Tibial nerve (tissue), 3 donors: ENCODE results near the gene PLD5.
"Not testable (repeated sequence)": the region's sequence is repeated elsewhere in the genome, so short reads cannot be mapped to it uniquely, and the experiment has no call there.

Experiments
- CTCF ChIP-seq, 5 experiments: fragments of 200-600 bp in 3 of 5; fragments of 450-650 bp in 2 of 5; sonication (generic) in 3 of 5; IDR thresholded peaks; one replicate each; pipeline ENCODE4 v1.5.1; 2016 to 2019; ENCODE audit warnings: antibody characterized with exemption in 5 of 5, mild to moderate bottlenecking in 3 of 5, moderate library complexity in 2 of 5
- POLR2A ChIP-seq, 2 donors: fragments of 450-650 bp; IDR thresholded peaks; one replicate each; pipeline ENCODE4 v1.6.1; 2017; ENCODE audit warnings: antibody characterized with exemption in 2 of 2, mild to moderate bottlenecking in 2 of 2, moderate library complexity in 2 of 2

GRCh38 chr1:242264419-242264818, 260.1 kb downstream of the PLD5 start:
- TF ChIP-seq CTCF, POLR2A (IDR thresholded peaks at IDR 0.05): not testable (repeated sequence)
